A673 (cell line): ENCODE results near the gene FLT4. TPM values are rescaled to one million over a fixed set of nuclear protein-coding genes. Genes with fewer than 3 reads are reported as not detected.

Experiments
- BruUV-seq: library from RNA; stranded (reverse); fragments of 400-500 nt; replicated peaks from 2 replicates; lab custom pipeline; 2021; lab: Mats Ljungman, UMichigan
- CTCF ChIA-PET: fragments of 300-600 bp; sonication (Branson Sonifier 250); formaldehyde crosslinking; loops from one replicate; lab custom pipeline; 2022; ENCODE audit warnings: antibody characterized with exemption; lab: Charles Lee
- POLR2A ChIA-PET: fragments of 300-600 bp; sonication (Branson Sonifier 250); formaldehyde crosslinking; loops from one replicate; lab custom pipeline; 2022; ENCODE audit warnings: antibody characterized with exemption; ENCODE audit not compliant: low non-redundant PET; lab: Charles Lee
- DNase-seq: peaks from one replicate; pipeline ENCODE4 v3.0.0-alpha.2; 2015; ENCODE audit warnings: low spot score
- H3K27ac ChIP-seq: fragments of 200-600 bp; sonication (generic); 2 replicates; pipeline ENCODE4 v1.5.1; 2016; ENCODE audit warnings: mixed run types, low read depth, mild to moderate bottlenecking, mixed read lengths, antibody characterized with exemption, low read length; ENCODE audit not compliant: poor library complexity, severe bottlenecking
- H3K27me3 ChIP-seq: fragments of 200-600 bp; sonication (generic); replicated peaks from 2 replicates; pipeline ENCODE4 v1.6.1; 2017; ENCODE audit warnings: mixed run types, low read depth, mild to moderate bottlenecking, mixed read lengths, antibody characterized with exemption, low read length; ENCODE audit not compliant: insufficient read depth, poor library complexity
- H3K36me3 ChIP-seq: fragments of 200-600 bp; sonication (generic); 2 replicates; pipeline ENCODE4 v1.6.1; 2016; ENCODE audit warnings: mixed run types, mild to moderate bottlenecking, mixed read lengths, antibody characterized with exemption, low read length; ENCODE audit not compliant: insufficient read depth, poor library complexity, severe bottlenecking
- H3K4me1 ChIP-seq: fragments of 200-600 bp; sonication (generic); 2 replicates; pipeline ENCODE4 v1.6.1; 2017; ENCODE audit warnings: mixed run types, mild to moderate bottlenecking, mixed read lengths, antibody characterized with exemption, low read length; ENCODE audit not compliant: insufficient read depth, poor library complexity, severe bottlenecking
- H3K4me3 ChIP-seq: fragments of 200-600 bp; sonication (generic); 2 replicates; pipeline ENCODE4 v1.5.1; 2016; ENCODE audit warnings: low read depth, mixed run types, mild to moderate bottlenecking, mixed read lengths, low read length; ENCODE audit not compliant: poor library complexity, severe bottlenecking
- H3K9me3 ChIP-seq: fragments of 200-600 bp; sonication (generic); 2 replicates; pipeline ENCODE4 v1.6.1; 2016; ENCODE audit warnings: mixed run types, low read depth, mild to moderate bottlenecking, mixed read lengths, antibody characterized with exemption, low read length; ENCODE audit not compliant: poor library complexity, severe bottlenecking
- CTCF ChIP-seq: fragments of 300-800, 200-600 bp; sonication (generic); conservative IDR thresholded peaks from 2 replicates; pipeline ENCODE4 v1.5.1; 2017; ENCODE audit warnings: low read depth, mild to moderate bottlenecking, antibody characterized with exemption, low read length, moderate library complexity, mixed read lengths
- EZH2 ChIP-seq: fragments of 200-600 bp; sonication (generic); IDR thresholded peaks from 2 replicates; pipeline ENCODE4 v1.6.1; 2017; ENCODE audit warnings: borderline replicate concordance, low read depth, mild to moderate bottlenecking, mixed read lengths, antibody characterized with exemption, low read length; ENCODE audit not compliant: poor library complexity, severe bottlenecking
- intact Hi-C: fragments of 100-400 bp; cut with micrococcal nuclease; formaldehyde crosslinking; loops from one replicate; pipeline ENCODE4 v1.10.0; 2022; ENCODE audit not compliant: unreplicated experiment
- total RNA-seq: library from RNA; stranded (reverse); gene quantifications from 2 replicates; pipeline ENCODE4 v1.2.3, GENCODE V29; 2021

FLT4 gene
- total RNA-seq, 1 experiment from 2014 or later: 8.6 TPM

- no peak for DNase-seq
- no peaks in the 10 kb centered on the region for H3K4me1 ChIP-seq
- H3K27me3 ChIP-seq: peaks cover 56% of the 10 kb centered on the region
- no peaks in the 10 kb centered on the region for H3K36me3 ChIP-seq
- ChIA-PET POLR2A (no interaction called here), CTCF (interaction anchor here (0.6 kb wide), 1 partner anchor 124 kb away, joined by 7 read pairs; no protein-coding TSS in a partner anchor)
- no TSS peak for BruUV-seq
- no peak overlapping the region for H3K27ac ChIP-seq
- peak overlapping the region; percentile 15 for H3K4me3 ChIP-seq
- intact Hi-C loops: no loop called here
- TF ChIP-seq CTCF: peak; percentile 33; the same call in 1 of the 2 replicates
- TF ChIP-seq EZH2: peak; percentile 87
- H3K9me3 ChIP-seq: no peaks in the 10 kb centered on the region
Observed at GRCh38 chr5:180648658-180649296, 623 bp downstream of the FLT4 start.

- no peak overlapping the region for H3K27ac ChIP-seq
- no peak for DNase-seq
- no peaks in the 10 kb centered on the region for H3K36me3 ChIP-seq
- H3K4me3 ChIP-seq: no peak overlapping the region
- peaks cover 54% of the 10 kb centered on the region for H3K27me3 ChIP-seq
- POLR2A ChIA-PET: no interaction called here
- CTCF ChIA-PET: interaction anchor here (0.6 kb wide), 1 partner anchor 124 kb away, joined by 7 read pairs; no protein-coding TSS in a partner anchor
- no peaks in the 10 kb centered on the region for H3K9me3 ChIP-seq
- BruUV-seq: no TSS peak
- no peak for TF ChIP-seq EZH2
- TF ChIP-seq CTCF: no peak
- intact Hi-C loops: no loop called here
- H3K4me1 ChIP-seq: no peaks in the 10 kb centered on the region
Observed at GRCh38 chr5:180647941-180648500, 1.4 kb downstream of the FLT4 start.

GRCh38 chr5:180647465-180647864, 1.9 kb downstream of the FLT4 start:
- Histone ChIP-seq H3K27ac (no peak overlapping the region), H3K36me3 (no peaks in the 10 kb centered on the region), H3K4me3 (no peak overlapping the region), H3K9me3 (no peaks in the 10 kb centered on the region), H3K27me3 (peaks cover 48% of the 10 kb centered on the region), H3K4me1 (no peaks in the 10 kb centered on the region)
- BruUV-seq: no TSS peak
- ChIA-PET POLR2A (no interaction called here), CTCF (no interaction called here)
- DNase-seq: no peak
- intact Hi-C loops: no loop called here
- no peak for TF ChIP-seq CTCF
- TF ChIP-seq EZH2: no peak
